IMR-90 (cell line): ENCODE results near the gene VAV1. TPM values are rescaled to one million over a fixed set of nuclear protein-coding genes. Genes with fewer than 3 reads are reported as not detected.

Experiments
- ATAC-seq: fragments of 200-7000 bp; cut with Tn5 transposase; 2 replicates; pipeline ENCODE4 v1.9.1; 2020; ENCODE audit warnings: low read depth, mild to moderate bottlenecking, moderate library complexity
- BruUV-seq: library from RNA; stranded (reverse); fragments of 400-500 nt; replicated peaks from 2 replicates; lab custom pipeline; 2021; lab: Mats Ljungman, UMichigan
- CTCF ChIA-PET: fragments of 300-600 bp; formaldehyde crosslinking; extraction: SDS; loops from one replicate; lab custom pipeline; 2021; ENCODE audit warnings: antibody characterized with exemption; lab: Yijun Ruan, JAX
- POLR2A ChIA-PET: fragments of 300-600 bp; sonication (Branson Sonifier 250); formaldehyde crosslinking; loops from one replicate; lab custom pipeline; 2022; ENCODE audit warnings: antibody characterized with exemption; ENCODE audit not compliant: unreplicated experiment; lab: Charles Lee
- DNase-seq: peaks from one replicate; pipeline ENCODE4 v3.0.0; 2013
- H2AFZ ChIP-seq: replicated peaks from 2 replicates; pipeline ENCODE3; 2013; ENCODE audit warnings: low read length, mild to moderate bottlenecking; ENCODE audit not compliant: poor library complexity
- H2AK5ac ChIP-seq: 2 replicates; pipeline ENCODE4 v1.6.1; 2013; ENCODE audit warnings: low read depth, low read length, inconsistent platforms
- H2AK9ac ChIP-seq: replicated peaks from 2 replicates; pipeline ENCODE3; 2013; ENCODE audit warnings: mild to moderate bottlenecking, low read depth, low read length, moderate library complexity; ENCODE audit not compliant: poor library complexity
- H2BK120ac ChIP-seq: 2 replicates; pipeline ENCODE4 v1.6.1; 2013; ENCODE audit warnings: low read depth, low read length, inconsistent platforms
- H2BK15ac ChIP-seq: 3 replicates; pipeline ENCODE4 v1.6.1; 2013; ENCODE audit warnings: low read depth, low read length, inconsistent platforms
- H2BK20ac ChIP-seq: 2 replicates; pipeline ENCODE4 v1.6.1; 2013; ENCODE audit warnings: low read depth, mild to moderate bottlenecking, inconsistent platforms, low read length, moderate library complexity
- H2BK5ac ChIP-seq: 2 replicates; pipeline ENCODE4 v1.6.1; 2013; ENCODE audit warnings: mild to moderate bottlenecking, low read depth, low read length, inconsistent platforms; ENCODE audit not compliant: poor library complexity, severe bottlenecking
- H3K14ac ChIP-seq: replicated peaks from 2 replicates; pipeline ENCODE4 v1.6.1; 2013; ENCODE audit warnings: low read depth, low read length, inconsistent platforms
- H3K18ac ChIP-seq: 2 replicates; pipeline ENCODE4 v1.6.1; 2013; ENCODE audit warnings: low read depth, low read length, control low read depth
- H3K23ac ChIP-seq: 2 replicates; pipeline ENCODE4 v1.6.1; 2013; ENCODE audit warnings: low read depth, low read length, inconsistent platforms
- H3K27ac ChIP-seq: 2 replicates; pipeline ENCODE4 v1.5.1; 2013; ENCODE audit warnings: mild to moderate bottlenecking, control low read depth, low read length; ENCODE audit not compliant: insufficient read depth
- H3K27me3 ChIP-seq: 2 replicates; pipeline ENCODE4 v1.6.1; 2013; ENCODE audit warnings: low read length; ENCODE audit not compliant: control insufficient read depth, insufficient read depth
- H3K36me3 ChIP-seq: 2 replicates; pipeline ENCODE4 v1.6.1; 2013; ENCODE audit warnings: low read length, mixed read lengths; ENCODE audit not compliant: control insufficient read depth, insufficient read depth
- H3K4ac ChIP-seq: 2 replicates; pipeline ENCODE4 v1.6.1; 2013; ENCODE audit warnings: low read depth, low read length, inconsistent platforms
- H3K4me1 ChIP-seq: 2 replicates; pipeline ENCODE4 v1.6.1; 2013; ENCODE audit warnings: low read length, mixed read lengths; ENCODE audit not compliant: control insufficient read depth, insufficient read depth
- H3K4me2 ChIP-seq: 2 replicates; pipeline ENCODE4 v1.6.1; 2013; ENCODE audit warnings: low read depth, mild to moderate bottlenecking, control low read depth, low read length, moderate library complexity
- H3K4me3 ChIP-seq: 2 replicates; pipeline ENCODE4 v1.5.1; 2013; ENCODE audit warnings: low read depth, mild to moderate bottlenecking, control low read depth, low read length, moderate library complexity; ENCODE audit not compliant: insufficient read depth
- H3K56ac ChIP-seq: 2 replicates; pipeline ENCODE4 v1.6.1; 2013; ENCODE audit warnings: low read length, inconsistent platforms; ENCODE audit not compliant: insufficient read depth; ENCODE audit errors: extremely low read depth
- H3K79me1 ChIP-seq, 2 experiments: 2 replicates each; pipeline ENCODE4 v1.6.1; 2013; ENCODE audit warnings: low read length in 2 of 2, inconsistent platforms in 1 of 2, low read depth in 1 of 2
- H3K9ac ChIP-seq: 2 replicates; pipeline ENCODE4 v1.6.1; 2013; ENCODE audit warnings: low read depth, low read length, control low read depth
- H3K9me1 ChIP-seq: 2 replicates; pipeline ENCODE4 v1.6.1; 2013; ENCODE audit warnings: low read length, inconsistent platforms; ENCODE audit not compliant: insufficient read depth
- H3K9me3 ChIP-seq: 2 replicates; pipeline ENCODE4 v1.6.1; 2013; ENCODE audit warnings: low read length; ENCODE audit not compliant: control insufficient read depth, insufficient read depth
- H4K20me1 ChIP-seq: 2 replicates; pipeline ENCODE4 v1.6.1; 2013; ENCODE audit warnings: low read length, inconsistent platforms; ENCODE audit not compliant: insufficient read depth
- H4K5ac ChIP-seq: 2 replicates; pipeline ENCODE4 v1.6.1; 2013; ENCODE audit warnings: mild to moderate bottlenecking, low read depth, low read length, control low read depth
- H4K8ac ChIP-seq, 2 experiments: 2 replicates each; pipeline ENCODE4 v1.6.1; 2013; ENCODE audit warnings: low read depth in 2 of 2, low read length in 2 of 2, control low read depth in 1 of 2, inconsistent platforms in 1 of 2
- H4K91ac ChIP-seq: 2 replicates; pipeline ENCODE4 v1.6.1; 2013; ENCODE audit warnings: low read depth, low read length, inconsistent platforms; ENCODE audit not compliant: insufficient read depth
- BHLHE40 ChIP-seq: fragments of 150-350 bp; IDR thresholded peaks from 2 replicates; pipeline ENCODE4 v1.6.1; 2016; ENCODE audit warnings: mild to moderate bottlenecking, low read depth, low read length
- CEBPB ChIP-seq: IDR thresholded peaks from 2 replicates; pipeline ENCODE4 v1.6.1; 2012; ENCODE audit warnings: low read depth, low read length, improper control_type of control experiment
- CHD1 ChIP-seq: IDR thresholded peaks from 2 replicates; pipeline ENCODE4 v1.6.1; 2012; ENCODE audit warnings: low read depth, low read length, improper control_type of control experiment
- FOS ChIP-seq: fragments of 150-350 bp; IDR thresholded peaks from 2 replicates; pipeline ENCODE4 v1.6.1; 2016; ENCODE audit warnings: low read depth, low read length
- MAFK ChIP-seq: IDR thresholded peaks from 2 replicates; pipeline ENCODE4 v1.6.1; 2012; ENCODE audit warnings: low read depth, low read length, improper control_type of control experiment
- MAZ ChIP-seq: IDR thresholded peaks from 2 replicates; pipeline ENCODE4 v1.6.1; 2012; ENCODE audit warnings: low read depth, mild to moderate bottlenecking, low read length, improper control_type of control experiment, moderate library complexity, borderline replicate concordance
- NFE2L2 ChIP-seq: fragments of 150-350 bp; IDR thresholded peaks from 2 replicates; pipeline ENCODE4 v1.6.1; 2016; ENCODE audit warnings: low read depth, mild to moderate bottlenecking, low read length
- POLR2A ChIP-seq: IDR thresholded peaks from 2 replicates; pipeline ENCODE4 v1.6.1; 2012; ENCODE audit warnings: mild to moderate bottlenecking, low read depth, low read length
- RAD21 ChIP-seq: IDR thresholded peaks from 2 replicates; pipeline ENCODE4 v1.6.1; 2012; ENCODE audit warnings: low read length, improper control_type of control experiment
- RCOR1 ChIP-seq: IDR thresholded peaks from 2 replicates; pipeline ENCODE4 v1.6.1; 2012; ENCODE audit warnings: mild to moderate bottlenecking, low read length, improper control_type of control experiment; ENCODE audit not compliant: insufficient replicate concordance
- RFX5 ChIP-seq: IDR thresholded peaks from 2 replicates; pipeline ENCODE4 v1.8.0; 2012; ENCODE audit warnings: low read depth, mild to moderate bottlenecking, low read length, moderate library complexity
- SMC3 ChIP-seq: fragments of 150-350 bp; IDR thresholded peaks from 2 replicates; pipeline ENCODE4 v1.6.1; 2016; ENCODE audit warnings: low read depth, mild to moderate bottlenecking, antibody characterized with exemption, low read length, moderate library complexity
- WGBS, 2 experiments: methylation state at CpG; one replicate each; pipeline versions ENCODE4 v1.1.5 to v1.1.7; 2013; ENCODE audit warnings: missing lambda C conversion rate in 2 of 2; ENCODE audit not compliant: insufficient read length in 1 of 2; ENCODE audit errors: extremely low coverage in 2 of 2; 5-methylcytosine and 5-hydroxymethylcytosine counted together
- dilution Hi-C: fragments of 300-500 bp; cut with HindIII; formaldehyde crosslinking; loops from one replicate; pipeline ENCODE4 v1.14.3; 2018; ENCODE audit warnings: low sequenced_read_pairs; ENCODE audit not compliant: unreplicated experiment
- in situ Hi-C: fragments of 300-500 bp; cut with MboI; formaldehyde crosslinking; loops from 3 replicates; pipeline ENCODE4 v1.14.3; 2019; ENCODE audit warnings: low sequenced_read_pairs, inconsistent platforms, mixed read lengths
- intact Hi-C: fragments of 100-400 bp; cut with micrococcal nuclease; formaldehyde crosslinking; loops from 2 replicates; pipeline ENCODE4 v1.10.0; 2022
- polyA plus RNA-seq, 3 experiments: library from polyadenylated mRNA; depleted of rRNA; stranded (reverse); fragments of >200 nt; gene quantifications; 2 replicates each; pipeline ENCODE4 v1.2.3, GENCODE V29; 2012; ENCODE audit warnings: low replicate concordance in 1 of 3
- total RNA-seq: library from RNA; depleted of rRNA; stranded (reverse); fragments of >200 nt; gene quantifications from 2 replicates; pipeline ENCODE4 v1.2.3, GENCODE V29; 2012
- TF ChIP-seq, protein P1 (sequence below): fragments of 150-350 bp; IDR thresholded peaks from 2 replicates; pipeline ENCODE4 v1.6.1; 2016; ENCODE audit warnings: low read depth, mild to moderate bottlenecking, low read length, moderate library complexity, borderline replicate concordance
- TF ChIP-seq, protein P2 (sequence below): conservative IDR thresholded peaks from 2 replicates; pipeline ENCODE4 v1.5.1; 2012; ENCODE audit warnings: mild to moderate bottlenecking, low read depth, low read length, improper control_type of control experiment
- TF ChIP-seq, protein P3 (sequence below): fragments of 150-350 bp; IDR thresholded peaks from 2 replicates; pipeline ENCODE4 v1.6.1; 2017; ENCODE audit warnings: mild to moderate bottlenecking, antibody characterized with exemption, low read length, low read depth

The VAV1 gene
- total and polyA plus RNA-seq, 2 of the 4 experiments (the other 2 are of a cell fraction): not detected

DNA sequence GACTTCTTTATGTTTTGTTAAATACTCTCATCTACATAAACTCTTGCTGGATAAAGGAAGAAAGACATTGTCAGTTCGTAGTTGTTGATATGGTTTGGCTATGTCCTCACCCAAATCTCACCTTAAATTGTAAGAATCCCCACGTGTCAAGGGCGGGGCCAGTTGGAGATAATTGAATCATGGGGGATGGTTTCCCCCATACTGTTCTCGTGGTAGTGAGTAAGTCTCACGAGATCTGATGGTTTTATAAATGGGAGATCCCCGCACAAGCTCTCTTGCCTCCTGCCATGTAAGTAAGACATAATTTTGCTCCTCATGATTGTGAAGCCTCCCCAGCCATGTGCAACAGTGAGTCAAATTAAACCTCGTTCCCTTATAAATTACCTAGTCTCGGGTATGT, 118.4 kb downstream of the VAV1 start:
- Histone ChIP-seq H3K9me1 (no peaks in the 10 kb centered on the region), H2BK120ac (no peak overlapping the region), H3K4me3 (no peak overlapping the region), H4K91ac (no peak overlapping the region), H2BK5ac (no peak overlapping the region), H2AK9ac (no peak overlapping the region), H3K9ac (no peak overlapping the region), H4K5ac (no peak overlapping the region), H4K8ac (no peak overlapping the region), H3K4me1 (no peaks in the 10 kb centered on the region), H2BK15ac (no peak overlapping the region), H3K9me3 (peaks cover 24% of the 10 kb centered on the region), H3K27me3 (no peaks in the 10 kb centered on the region), H3K4ac (no peak overlapping the region), H3K18ac (no peak overlapping the region), H2AK5ac (no peak overlapping the region), H2BK20ac (no peak overlapping the region), H2AFZ (no peak overlapping the region), H3K79me1 (no peaks in the 10 kb centered on the region), H4K20me1 (no peaks in the 10 kb centered on the region), H3K56ac (no peak overlapping the region), H3K27ac (no peak overlapping the region), H3K4me2 (no peak overlapping the region), H3K36me3 (no peaks in the 10 kb centered on the region), H3K14ac (no peak overlapping the region), H3K23ac (no peak overlapping the region)
- dilution Hi-C loops (no loop called here), in situ Hi-C loops (no loop called here), intact Hi-C loops (no loop called here)
- POLR2A ChIA-PET: no interaction called here
- TF ChIP-seq RFX5: no peak
- TF ChIP-seq, protein P1, sequence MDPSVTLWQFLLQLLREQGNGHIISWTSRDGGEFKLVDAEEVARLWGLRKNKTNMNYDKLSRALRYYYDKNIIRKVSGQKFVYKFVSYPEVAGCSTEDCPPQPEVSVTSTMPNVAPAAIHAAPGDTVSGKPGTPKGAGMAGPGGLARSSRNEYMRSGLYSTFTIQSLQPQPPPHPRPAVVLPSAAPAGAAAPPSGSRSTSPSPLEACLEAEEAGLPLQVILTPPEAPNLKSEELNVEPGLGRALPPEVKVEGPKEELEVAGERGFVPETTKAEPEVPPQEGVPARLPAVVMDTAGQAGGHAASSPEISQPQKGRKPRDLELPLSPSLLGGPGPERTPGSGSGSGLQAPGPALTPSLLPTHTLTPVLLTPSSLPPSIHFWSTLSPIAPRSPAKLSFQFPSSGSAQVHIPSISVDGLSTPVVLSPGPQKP: no peak
- TF ChIP-seq RCOR1: no peak
- no peak for TF ChIP-seq FOS
- TF ChIP-seq POLR2A: no peak
- TF ChIP-seq NFE2L2: no peak
- TF ChIP-seq CHD1: no peak
- no peak for TF ChIP-seq RAD21
- TF ChIP-seq CEBPB: no peak
- TF ChIP-seq BHLHE40: no peak
- TF ChIP-seq SMC3: no peak
- TF ChIP-seq MAFK: no peak
- TF ChIP-seq MAZ: no peak
- TF ChIP-seq, protein P2, sequence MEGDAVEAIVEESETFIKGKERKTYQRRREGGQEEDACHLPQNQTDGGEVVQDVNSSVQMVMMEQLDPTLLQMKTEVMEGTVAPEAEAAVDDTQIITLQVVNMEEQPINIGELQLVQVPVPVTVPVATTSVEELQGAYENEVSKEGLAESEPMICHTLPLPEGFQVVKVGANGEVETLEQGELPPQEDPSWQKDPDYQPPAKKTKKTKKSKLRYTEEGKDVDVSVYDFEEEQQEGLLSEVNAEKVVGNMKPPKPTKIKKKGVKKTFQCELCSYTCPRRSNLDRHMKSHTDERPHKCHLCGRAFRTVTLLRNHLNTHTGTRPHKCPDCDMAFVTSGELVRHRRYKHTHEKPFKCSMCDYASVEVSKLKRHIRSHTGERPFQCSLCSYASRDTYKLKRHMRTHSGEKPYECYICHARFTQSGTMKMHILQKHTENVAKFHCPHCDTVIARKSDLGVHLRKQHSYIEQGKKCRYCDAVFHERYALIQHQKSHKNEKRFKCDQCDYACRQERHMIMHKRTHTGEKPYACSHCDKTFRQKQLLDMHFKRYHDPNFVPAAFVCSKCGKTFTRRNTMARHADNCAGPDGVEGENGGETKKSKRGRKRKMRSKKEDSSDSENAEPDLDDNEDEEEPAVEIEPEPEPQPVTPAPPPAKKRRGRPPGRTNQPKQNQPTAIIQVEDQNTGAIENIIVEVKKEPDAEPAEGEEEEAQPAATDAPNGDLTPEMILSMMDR: no peak
- TF ChIP-seq, protein P3, sequence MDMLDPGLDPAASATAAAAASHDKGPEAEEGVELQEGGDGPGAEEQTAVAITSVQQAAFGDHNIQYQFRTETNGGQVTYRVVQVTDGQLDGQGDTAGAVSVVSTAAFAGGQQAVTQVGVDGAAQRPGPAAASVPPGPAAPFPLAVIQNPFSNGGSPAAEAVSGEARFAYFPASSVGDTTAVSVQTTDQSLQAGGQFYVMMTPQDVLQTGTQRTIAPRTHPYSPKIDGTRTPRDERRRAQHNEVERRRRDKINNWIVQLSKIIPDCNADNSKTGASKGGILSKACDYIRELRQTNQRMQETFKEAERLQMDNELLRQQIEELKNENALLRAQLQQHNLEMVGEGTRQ: no peak
- no peak for DNase-seq
- BruUV-seq: no TSS peak
- CTCF ChIA-PET: no interaction called here
- 100% methylated on average over 1 of the region's 8 CpGs; no CpG with 5 or more reads in 1 of the 2 experiments for WGBS, 2 experiments
- ATAC-seq: no peak
